NCI-H446 treated with DMSO at 0.1 percent for 48 hours (cell line): ENCODE data around the gene ANKRD9.
"Not testable (repeated sequence)": the region's sequence is repeated elsewhere in the genome, so short reads cannot be mapped to it uniquely, and the experiment has no call there.

Experiments used
- DNase-seq: peaks from one replicate; lab custom pipeline; 2025; lab: John Stamatoyannopoulos, UW

ANKRD9 gene, protein sequence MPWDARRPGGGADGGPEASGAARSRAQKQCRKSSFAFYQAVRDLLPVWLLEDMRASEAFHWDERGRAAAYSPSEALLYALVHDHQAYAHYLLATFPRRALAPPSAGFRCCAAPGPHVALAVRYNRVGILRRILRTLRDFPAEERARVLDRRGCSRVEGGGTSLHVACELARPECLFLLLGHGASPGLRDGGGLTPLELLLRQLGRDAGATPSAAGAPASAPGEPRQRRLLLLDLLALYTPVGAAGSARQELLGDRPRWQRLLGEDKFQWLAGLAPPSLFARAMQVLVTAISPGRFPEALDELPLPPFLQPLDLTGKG

DNA sequence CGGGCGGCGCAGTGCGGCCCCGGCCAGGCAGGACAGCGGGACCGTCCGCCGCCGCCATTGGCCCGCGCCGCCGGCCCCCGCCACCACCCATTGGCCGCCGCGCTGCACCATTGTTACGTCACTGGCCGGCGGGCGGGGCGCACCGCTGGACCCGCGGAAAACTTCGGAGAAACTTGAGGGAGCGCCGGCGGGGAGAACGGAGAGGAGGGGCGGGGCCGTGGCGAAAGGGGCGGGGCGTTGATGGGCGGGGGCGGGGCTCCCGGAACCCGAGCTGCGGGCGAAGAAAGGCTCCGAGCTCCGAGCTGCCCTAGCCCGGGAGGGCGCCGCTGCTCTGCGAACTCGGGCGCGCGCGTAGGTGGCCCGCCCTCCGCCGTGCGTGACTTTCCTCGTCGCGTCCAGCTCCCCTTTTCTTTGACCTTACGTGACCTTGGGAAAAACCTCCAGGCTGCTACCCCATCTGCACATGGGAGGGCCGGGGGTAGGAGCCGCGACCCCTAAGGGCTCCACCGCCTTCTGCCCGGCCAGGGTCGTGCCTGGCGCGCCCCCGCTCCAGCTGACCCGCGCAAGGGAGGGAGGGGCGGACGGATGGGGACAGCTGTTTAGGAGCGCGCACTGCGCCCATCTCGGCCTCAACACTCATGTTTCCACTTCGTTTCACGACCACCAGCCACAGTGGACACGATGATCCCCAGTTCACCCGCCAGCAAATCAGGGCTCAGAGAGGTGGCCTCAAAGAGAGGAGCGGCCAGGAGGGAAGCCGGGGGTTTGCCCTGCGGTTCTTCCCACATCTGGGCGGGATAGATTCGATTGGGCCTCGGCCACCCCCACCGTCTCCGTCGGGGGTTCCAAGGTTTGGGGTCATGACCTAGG lies at the start of gene ANKRD9:
ANKRD9 (minus strand) TSS at position 31 of the 870 bp plus-strand sequence. CDS start 1,887 bp downstream, outside the sequence.
- peak; percentile 85 for DNase-seq

DNA sequence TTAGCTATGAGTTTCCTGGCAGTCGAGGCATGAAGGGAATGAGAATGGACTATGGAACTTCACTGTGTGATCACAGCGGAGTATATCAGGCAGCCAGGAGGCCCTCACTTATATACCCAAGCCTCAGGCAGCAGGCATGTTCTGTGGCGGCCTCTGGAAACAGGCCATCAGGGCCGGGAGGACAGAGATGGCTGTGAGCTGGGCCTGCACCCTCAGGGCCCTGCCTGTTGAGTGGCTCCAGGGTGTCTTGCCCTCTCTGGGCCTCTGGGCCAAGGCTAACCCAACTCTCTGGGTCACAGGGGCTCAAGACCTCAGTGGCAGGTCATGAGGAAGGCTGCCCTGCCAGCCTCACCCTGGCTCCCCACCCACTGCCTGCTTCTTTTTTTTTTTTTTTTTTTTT lies 49.0 kb upstream of the ANKRD9 start:
- DNase-seq: no peak

DNA sequence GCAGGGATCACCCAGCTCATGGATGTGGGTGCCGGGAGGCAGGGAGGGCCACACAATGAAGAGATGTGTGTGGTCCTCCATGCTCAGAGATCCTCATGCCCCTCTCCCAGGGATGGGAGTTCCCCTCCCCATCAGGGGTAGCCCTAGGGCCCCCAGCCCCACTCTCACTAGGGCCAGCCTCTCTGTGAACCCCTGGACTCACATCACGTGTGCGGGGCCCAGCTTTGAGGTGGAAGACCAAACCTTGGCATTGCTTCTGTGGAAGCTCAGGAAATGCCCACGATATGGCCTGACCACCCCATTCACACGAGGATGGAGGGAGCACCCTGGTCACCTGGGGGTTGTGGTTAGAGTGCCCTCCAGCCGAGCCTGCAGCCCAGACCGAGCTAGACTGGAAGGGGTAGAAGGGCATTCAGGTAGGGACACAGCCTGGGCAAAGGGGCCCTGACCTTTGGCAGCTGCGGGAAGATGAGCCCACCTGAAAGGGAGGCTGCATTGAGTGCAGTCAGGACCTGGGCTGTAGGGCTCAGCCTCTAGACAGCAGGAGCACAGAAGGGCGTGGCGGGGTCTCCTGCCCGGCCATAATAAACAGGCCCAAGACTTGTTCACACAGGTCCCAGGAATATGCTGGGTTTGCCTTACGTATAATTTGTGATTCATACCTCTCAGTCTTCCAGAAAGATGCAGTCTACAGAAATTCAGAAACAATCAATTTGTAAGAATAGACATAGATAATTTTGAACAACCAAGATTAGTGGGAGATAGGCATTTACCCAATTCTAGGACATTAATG lies 48.1 kb upstream of the ANKRD9 start:
- DNase-seq: no peak

DNA sequence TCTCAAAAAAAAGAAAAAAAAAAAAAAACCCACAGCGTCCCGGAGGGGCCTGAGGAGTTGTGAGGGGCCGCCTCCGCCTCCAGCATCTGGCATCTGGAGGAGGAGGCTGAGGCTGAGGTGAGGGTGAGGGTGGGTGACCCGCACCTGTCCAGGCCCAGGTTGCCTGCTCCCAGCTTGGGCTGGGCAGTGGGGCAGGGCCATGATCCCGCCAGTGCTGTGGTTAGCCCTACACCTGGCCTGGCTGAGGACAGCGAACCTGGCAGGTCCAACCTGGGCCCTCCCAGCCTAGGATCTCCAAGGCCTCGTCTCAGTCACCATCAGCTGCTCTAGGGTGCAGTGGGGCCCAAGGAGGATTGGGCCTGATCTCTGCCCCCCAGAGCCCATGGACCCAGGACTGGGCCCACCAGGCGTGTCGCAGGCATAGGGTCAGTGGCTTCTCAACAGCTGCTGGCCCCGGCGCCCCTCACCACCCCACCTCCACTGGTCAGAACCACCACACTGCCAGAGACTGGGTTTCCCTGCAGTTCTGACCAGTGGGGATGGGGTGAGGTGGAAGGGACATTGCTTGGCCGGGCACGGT lies 46.6 kb upstream of the ANKRD9 start:
- no peak for DNase-seq

DNA sequence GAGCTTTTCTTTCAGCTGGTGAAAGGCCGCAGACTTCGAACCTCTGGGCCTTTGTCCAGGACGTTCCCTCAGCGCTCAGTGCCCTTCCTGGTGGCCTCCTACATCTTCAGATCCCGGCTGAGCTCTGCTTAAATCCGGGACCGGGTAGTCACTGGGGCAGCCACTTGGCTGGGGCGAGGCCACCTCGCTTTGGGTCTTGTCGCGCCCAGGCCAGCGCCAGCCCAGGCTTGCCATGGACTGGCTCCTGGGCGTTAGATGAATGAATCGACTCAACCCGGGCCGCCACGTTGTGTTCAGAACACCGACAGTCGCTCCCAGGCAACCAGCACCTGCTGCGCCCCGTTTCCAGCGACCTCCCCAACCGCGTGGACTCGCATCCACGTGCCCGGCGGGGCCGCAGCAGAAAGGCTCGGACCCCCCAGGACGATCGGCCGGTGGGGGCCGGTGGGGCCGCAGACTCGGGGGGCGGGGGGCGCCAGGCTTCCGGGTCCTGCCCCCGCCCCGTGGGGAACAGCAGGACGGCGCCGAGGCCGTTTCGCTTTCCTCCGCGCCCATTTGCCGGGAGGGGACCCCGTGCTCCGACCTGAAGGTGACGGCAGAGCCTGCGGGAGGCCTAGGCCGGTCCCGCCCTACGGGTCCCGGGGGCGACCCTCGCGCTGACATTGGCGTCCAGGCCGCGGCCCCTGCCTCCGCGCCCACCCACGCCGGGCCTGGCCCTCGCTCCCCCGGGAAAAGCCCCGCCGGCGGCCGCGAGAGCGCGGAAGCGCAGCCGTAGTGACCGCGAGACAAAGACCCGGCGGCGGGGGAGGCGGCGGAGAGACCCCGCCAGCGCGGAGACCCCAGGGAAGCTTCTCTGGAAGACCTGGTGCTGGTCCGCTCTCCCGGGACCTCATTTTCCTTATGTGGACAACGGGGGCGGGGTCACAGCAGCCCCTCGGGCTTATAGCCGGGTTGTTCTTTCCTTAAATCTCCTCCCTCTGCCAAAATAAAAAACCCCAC lies 45.5 kb upstream of the ANKRD9 start:
- DNase-seq: no peak

DNA sequence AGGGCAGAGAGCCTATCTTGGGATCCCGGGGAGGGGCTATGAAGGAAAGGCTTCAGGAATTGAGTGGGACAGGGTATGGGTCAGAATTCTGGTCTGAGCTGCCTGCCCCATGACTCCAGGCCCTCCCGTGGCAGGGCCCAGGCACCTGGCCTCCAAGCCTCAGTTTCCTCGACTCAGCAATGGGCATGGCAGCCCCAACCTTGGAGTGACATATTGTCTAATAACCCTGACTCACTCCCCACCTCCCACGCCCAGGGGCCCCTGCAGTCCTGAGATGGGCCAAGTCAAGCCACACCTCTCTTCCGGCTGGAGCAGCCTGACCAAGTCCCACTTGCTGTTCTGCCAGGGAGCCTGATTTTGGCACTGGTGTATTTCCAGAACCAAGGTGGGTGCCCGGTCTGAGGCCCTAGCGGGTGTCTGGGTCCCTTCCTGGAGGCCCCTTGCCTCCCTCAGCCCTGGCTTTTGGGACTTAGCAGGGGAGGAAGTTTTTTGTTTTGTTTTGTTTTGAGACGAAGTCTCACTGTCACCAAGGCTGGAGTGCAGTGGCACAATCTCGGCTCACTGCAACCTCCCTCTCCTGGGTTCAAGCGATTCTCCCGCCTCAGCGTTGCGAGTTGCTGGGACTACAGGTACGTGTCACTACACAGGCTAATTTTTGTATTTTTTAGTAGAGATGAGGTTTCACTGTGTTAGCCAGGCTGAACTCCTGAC lies 42.6 kb upstream of the ANKRD9 start:
- no peak for DNase-seq

DNA sequence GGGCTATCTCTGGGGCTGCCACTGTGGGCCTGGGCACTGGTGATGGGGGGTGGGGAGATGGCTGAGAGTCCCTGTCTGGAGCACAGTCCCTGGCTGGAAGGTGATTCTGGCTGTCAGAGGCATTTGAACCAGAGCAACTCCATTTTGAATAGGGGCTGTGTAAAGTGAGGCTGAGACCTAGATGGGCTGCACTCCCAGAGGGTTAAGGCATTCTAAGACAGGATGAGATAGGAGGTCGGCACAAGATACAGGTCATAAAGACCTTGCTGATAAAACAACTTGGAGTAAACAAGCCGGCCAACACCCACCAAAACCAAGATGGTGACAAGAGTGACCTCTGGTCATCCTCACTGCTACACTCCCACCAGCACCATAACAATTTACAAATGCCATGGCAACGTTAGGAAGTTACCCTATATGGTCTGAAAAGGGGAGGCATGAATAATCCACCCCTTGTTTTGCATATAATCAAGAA lies 41.4 kb upstream of the ANKRD9 start:
- DNase-seq: not testable (repeated sequence)

DNA sequence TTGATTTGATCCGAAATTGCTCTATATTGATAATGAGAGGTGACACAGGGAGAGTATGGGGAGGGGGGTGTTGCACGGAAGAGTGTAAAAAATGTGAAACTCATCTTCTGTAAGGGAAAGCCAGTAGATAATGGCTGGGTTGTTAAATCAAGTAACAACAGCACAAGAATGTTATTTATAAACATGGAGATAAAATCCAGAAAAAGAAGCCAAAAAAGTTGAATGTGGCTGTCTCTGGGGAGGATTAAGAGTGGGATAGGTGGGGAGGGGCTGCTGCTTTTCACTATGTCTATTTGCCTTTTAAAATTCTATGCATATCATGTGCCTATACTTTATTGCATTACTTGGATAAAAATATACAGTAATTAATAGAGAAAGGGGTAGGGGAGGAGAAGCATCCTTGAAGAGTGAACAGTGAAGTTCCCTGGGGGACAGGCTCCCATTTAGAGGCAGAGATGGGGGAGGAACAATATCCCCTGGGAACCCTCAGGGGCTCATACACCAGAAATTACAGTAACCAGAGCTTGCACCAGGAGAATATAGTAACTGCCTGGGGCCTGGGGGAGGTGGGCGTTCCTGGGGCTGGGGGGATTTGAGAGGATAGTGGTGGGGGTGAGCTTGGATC lies 39.2 kb upstream of the ANKRD9 start:
- no peak for DNase-seq

DNA sequence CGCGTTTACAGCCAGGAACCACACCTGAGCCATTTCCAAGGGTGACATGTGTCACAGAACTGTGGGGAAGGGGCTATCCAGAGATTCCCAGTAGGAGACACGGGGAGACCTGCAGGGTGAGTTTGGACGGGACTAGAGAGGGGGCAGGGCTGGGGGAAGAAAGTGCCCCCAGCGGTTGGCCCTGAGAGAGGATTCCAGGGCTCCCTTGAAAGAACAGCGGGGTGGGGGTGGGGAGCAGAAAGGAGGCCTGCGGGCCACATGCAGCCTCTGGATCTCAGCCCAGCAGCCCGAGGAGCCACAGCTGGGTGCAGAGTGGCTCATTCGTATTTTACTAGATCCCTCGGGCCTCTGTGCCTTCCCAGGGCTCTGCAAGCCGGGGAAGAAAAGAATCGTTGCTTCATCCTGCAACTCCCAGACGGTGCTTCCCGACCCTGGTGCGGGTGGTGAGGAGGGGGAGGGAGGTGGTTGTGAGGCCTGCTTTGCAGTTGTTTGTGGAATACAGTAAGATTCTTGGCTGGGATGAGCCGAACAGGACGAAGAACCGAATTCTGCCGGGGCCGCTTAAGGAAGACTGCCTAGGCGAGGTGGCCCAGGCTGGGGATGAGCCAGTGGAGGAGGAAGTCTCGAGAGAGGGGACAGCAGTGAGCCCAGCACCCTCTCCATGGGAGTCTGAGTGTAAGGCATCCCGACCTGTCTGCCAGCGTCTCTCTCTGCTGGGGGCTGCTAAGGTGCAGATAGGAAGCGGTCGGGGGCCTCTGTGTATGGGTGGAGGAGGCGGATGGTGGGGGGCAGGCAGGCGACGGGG lies 36.1 kb upstream of the ANKRD9 start:
- DNase-seq: no peak

DNA sequence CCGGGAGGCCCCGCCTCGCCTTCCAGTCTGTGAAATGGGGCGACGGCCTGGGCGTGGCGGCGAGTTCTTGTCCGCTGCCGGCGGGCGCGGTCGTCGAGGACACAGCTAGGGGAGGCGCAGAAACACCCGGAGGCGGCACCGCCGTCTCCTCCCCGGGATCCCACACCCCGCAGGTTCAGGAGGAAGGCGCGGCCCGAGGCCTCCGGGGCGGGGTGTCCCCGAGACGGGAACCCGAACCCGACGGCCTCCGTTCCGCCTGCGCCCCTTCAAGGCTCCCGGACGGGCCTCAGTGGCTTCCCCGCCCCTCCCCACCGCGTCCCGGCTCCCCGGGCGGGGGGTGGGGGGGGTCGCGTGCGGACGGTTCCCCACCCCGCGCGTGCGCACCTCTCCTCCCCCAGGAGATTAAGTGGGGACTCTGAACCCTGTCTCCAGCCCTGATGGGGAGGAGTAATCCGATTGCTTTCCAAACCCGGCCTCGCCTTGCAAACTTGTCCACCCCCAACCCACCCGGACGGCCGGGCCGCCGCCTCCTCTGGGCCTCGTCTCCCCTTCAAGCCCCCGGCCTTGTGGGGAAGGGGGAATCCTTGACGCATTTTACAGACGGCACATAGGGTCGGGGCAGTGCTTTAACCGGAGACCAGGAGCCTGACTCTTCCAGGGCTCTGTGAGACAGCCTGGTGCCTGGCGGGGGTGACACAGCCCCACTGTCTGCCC lies 35.3 kb upstream of the ANKRD9 start:
- DNase-seq: no peak

DNA sequence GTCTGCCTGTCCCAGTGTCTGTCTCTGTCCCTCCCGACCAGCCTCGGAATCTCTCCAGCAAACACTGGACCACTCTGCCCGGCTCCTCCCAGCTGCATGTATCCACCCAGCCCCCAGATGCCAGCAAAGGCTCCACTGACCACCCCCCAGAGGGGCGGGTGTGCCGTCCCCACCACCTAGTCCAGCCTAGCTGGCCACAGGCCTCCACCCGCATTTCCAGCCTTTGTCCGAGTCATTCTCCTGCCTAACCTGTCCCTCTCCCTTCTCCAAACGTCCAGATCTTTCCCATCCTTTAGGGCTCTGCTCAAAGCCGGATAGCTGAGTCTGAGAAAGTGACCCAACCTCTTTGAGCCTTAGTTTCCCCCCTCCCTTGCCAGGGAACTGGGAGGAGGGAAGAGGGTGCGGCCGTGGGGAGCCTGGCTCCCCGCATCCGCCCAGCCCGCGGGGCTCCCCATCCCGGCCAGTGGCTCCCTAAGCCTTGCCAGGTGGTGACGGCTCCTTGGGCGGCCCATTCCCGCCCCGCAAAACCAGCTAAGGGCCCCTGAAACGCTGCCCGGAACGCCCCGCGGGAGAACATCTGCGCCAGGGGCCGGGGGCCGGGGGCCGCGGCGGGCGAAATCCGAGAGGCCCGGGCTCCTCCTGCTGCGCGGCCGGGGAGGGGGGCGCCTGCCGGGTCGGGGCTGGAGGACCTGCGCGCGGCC lies 34.6 kb upstream of the ANKRD9 start:
- DNase-seq: no peak

DNA sequence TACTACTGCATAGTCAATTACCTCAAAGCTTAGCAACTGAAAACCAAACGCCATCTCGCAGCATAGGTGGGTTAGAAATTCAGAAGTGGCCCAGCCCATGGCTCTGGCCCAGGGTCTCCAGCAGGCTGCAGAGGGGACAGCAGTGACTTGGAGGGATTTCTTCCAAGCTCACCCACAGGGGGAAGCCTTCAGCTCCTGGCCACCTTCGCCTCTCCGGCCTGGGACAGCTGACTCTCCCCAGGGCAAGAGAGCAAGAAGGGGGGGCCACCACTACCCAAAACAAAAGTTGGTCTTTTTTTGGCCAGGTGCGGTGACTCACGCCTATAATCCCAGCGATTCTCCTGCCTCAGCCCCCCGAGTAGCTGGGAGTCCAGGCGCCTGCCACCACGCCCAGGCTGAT lies 32.2 kb upstream of the ANKRD9 start:
- DNase-seq: no peak

DNA sequence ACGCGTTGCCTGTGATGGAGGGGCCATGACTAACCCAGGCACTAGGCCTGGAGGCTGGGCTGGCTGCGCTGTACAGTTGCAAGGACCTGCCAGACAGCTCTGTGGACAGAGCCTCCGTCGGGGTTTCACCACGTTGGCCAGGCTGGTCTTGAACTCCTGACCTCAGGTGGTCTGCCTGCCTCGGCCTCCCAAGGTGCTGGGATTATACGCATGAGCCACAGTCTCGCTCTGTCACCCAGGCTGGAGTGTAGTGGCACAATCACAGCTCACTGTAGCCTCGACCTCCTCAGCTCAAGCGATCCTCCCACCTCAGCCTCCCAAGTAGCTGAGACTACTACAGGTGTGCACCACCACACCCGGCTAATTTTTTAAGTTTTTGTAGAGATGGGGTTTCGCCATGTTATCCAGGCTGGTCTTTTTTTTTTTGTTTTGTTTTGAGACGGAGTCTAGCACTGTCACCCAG lies 31.5 kb upstream of the ANKRD9 start:
- DNase-seq: not testable (repeated sequence)

DNA sequence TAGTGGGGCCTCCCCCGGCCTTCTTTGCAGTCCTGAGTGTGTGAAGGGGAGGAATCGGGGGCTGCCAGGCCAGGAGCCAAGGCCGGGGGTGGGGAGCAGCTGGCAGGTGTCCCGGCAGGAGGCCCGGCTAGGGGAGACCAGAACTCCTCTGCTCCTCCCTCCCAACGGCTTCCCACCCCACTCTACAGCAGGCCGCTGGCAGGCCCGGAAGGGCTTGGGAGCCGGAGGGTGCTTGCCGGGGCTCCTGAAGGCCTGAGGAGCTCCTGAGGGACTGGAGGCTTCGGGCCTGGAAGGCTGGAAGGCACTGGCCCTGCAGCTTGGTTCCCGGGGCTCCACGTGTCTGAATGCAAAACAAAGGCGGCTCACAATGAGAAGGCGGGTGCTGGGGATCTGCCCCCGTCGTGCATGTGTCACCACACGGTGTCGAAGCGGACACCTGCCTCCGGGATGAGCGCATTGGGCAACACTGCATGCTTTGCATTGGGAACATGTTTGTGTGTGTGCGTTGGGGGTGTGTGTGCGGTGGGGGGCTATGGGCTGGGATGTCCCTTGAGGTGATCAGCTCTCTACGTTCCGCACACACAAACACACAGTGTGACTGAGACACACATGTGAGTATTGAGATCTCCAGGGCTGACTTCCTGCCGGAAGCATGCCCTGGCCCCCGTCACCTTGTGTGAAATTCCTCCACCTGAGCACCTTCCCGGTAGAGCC lies 30.9 kb upstream of the ANKRD9 start:
- peak; percentile 6 for DNase-seq

DNA sequence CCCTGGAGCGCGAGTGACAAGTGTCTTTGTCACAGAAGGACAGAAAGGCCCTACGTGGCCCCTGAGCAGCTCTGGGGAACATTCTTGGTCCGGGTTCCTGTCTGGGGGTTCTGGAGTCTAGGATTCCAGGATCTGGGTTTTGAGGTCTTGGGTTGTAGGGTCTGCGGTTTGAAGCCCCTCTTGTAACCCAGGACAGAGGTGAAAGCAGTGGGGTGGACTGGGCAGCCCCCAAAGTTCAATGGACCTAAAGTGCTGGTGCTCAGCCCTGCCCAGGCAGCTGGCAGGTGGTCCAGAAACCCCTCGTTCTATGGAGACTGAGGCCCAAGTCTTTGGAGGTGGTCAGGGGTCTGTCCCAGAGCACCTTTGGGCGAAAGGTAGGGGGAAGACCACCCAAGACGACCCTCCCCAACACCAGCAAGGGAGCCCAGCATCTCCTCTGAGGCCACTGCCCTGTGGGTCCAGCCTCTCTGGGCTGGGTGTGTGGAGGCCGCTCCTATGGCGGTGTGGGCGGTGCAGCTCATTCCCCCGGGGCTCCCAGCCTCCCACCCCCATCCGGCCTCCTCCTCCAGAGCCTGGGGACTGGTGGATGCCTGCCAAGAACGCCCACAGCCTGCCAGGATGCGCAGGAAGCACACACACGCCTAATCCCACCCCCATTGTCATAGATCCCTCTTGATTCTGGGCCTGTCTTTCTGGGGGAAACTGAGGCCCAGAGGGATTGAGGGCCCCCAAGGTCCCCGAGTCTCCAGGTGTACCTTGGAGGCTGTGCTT lies 30.2 kb upstream of the ANKRD9 start:
- peak; percentile 29 for DNase-seq
